HepG2 (cell line): Measurements from ENCODE around the gene ZNF385B. TPM values are rescaled to one million over a fixed set of nuclear protein-coding genes. Genes with fewer than 3 reads are reported as not detected.

Experiments used
- ATAC-seq: fragments of 200-7000 bp; cut with Tn5 transposase; 3 replicates; pipeline ENCODE4 v1.9.1; 2020; ENCODE audit warnings: mild to moderate bottlenecking, moderate library complexity
- BruUV-seq: library from RNA; stranded (reverse); fragments of 400-500 nt; replicated peaks from 2 replicates; lab custom pipeline; 2021; lab: Mats Ljungman, UMichigan
- CTCF ChIA-PET: fragments of 300-600 bp; formaldehyde crosslinking; extraction: SDS; loops from one replicate; lab custom pipeline; 2021; ENCODE audit warnings: low total read pairs, inconsistent platforms, low intra/inter-chr PET ratio; lab: Yijun Ruan, JAX
- POLR2A ChIA-PET: fragments of 350-600 bp; sonication (Branson Sonifier 250); formaldehyde crosslinking; loops from one replicate; lab custom pipeline; 2020; ENCODE audit warnings: antibody characterized with exemption, inconsistent platforms; lab: Yijun Ruan, JAX
- DNase-seq: peaks from one replicate; pipeline ENCODE4 v3.0.0-alpha.2; 2015; ENCODE audit warnings: low spot score
- FAIRE-seq: peaks from 3 replicates; lab custom pipeline; 2011; peaks lifted over from hg19 to GRCh38; lab: Jason Lieb, UNC
- H2AFZ ChIP-seq: one replicate; pipeline ENCODE4 v1.6.1; 2011; ENCODE audit warnings: low read length, inconsistent platforms
- H3K27ac ChIP-seq: fragments of 300-600 bp; 3 replicates; pipeline ENCODE4 v1.8.0; 2011; ENCODE audit warnings: mixed run types, mild to moderate bottlenecking, mixed read lengths, low read length, inconsistent platforms; ENCODE audit not compliant: insufficient read depth; ENCODE audit errors: extremely low read length
- H3K27me3 ChIP-seq, 2 experiments: fragments of 200-600 bp in 1 of 2; 2 replicates in 1 of 2; 3 replicates in 1 of 2; pipeline versions ENCODE4 v1.6.0 to v1.8.0; 2011; ENCODE audit warnings: low read length in 2 of 2, mild to moderate bottlenecking in 2 of 2, moderate library complexity in 2 of 2, inconsistent platforms in 1 of 2; ENCODE audit not compliant: insufficient read depth in 2 of 2, control insufficient read depth in 1 of 2
- H3K36me3 ChIP-seq, 2 experiments: fragments of 200-600 bp in 1 of 2; replicated peaks in 1 of 2; 2 replicates in 1 of 2; 3 replicates in 1 of 2; pipeline versions ENCODE4 v1.5.1 to v1.8.0; 2011; ENCODE audit warnings: low read length in 2 of 2, inconsistent platforms in 1 of 2; ENCODE audit not compliant: insufficient read depth in 2 of 2, control insufficient read depth in 1 of 2
- H3K4me1 ChIP-seq: 2 replicates; pipeline ENCODE4 v1.5.1; 2012; ENCODE audit warnings: low read length, inconsistent platforms; ENCODE audit not compliant: insufficient read depth
- H3K4me2 ChIP-seq: 2 replicates; pipeline ENCODE4 v1.6.0; 2011; ENCODE audit warnings: low read depth, low read length, inconsistent platforms
- H3K4me3 ChIP-seq, 3 experiments: fragments of 200-600 bp in 1 of 3; sonication (generic), shearing (Covaris generic) in 1 of 3; replicated peaks in 1 of 3; 2 replicates each; pipeline ENCODE4 v1.5.1; 2011 to 2016; ENCODE audit warnings: low read length in 3 of 3, inconsistent platforms in 2 of 3, low read depth in 2 of 3, mild to moderate bottlenecking in 2 of 3, control low read depth in 1 of 3, mixed read lengths in 1 of 3; ENCODE audit not compliant: insufficient read depth in 1 of 3
- H3K79me2 ChIP-seq: one replicate; pipeline ENCODE4 v1.6.1; 2011; ENCODE audit warnings: low read length, inconsistent platforms; ENCODE audit not compliant: insufficient read depth
- H3K9ac ChIP-seq: 2 replicates; pipeline ENCODE4 v1.6.0; 2011; ENCODE audit warnings: mild to moderate bottlenecking, low read depth, low read length, inconsistent platforms; ENCODE audit not compliant: insufficient read depth
- H3K9me3 ChIP-seq: 2 replicates; pipeline ENCODE4 v1.5.1; 2012; ENCODE audit warnings: mild to moderate bottlenecking, low read length
- H4K20me1 ChIP-seq: 2 replicates; pipeline ENCODE4 v1.6.0; 2011; ENCODE audit warnings: inconsistent platforms, mild to moderate bottlenecking, low read length, moderate library complexity; ENCODE audit not compliant: insufficient read depth
- CAMTA2 ChIP-seq: sonication (generic); formaldehyde crosslinking; IDR thresholded peaks from 2 replicates; pipeline ENCODE4 v1.4.0; 2020; ENCODE audit warnings: mild to moderate bottlenecking, missing genetic modification reagents, borderline replicate concordance
- ESRRA ChIP-seq: sonication (generic); formaldehyde crosslinking; IDR thresholded peaks from 2 replicates; pipeline ENCODE4 v1.5.1; 2020; ENCODE audit warnings: mild to moderate bottlenecking, low read depth, missing genetic modification reagents
- KLF6 ChIP-seq: IDR thresholded peaks from 2 replicates; pipeline ENCODE4 v1.8.0; 2016; ENCODE audit warnings: missing biosample characterization, missing genetic modification reagents
- MEF2D ChIP-seq: sonication (generic); formaldehyde crosslinking; IDR thresholded peaks from 2 replicates; pipeline ENCODE4 v1.5.1; 2020; ENCODE audit warnings: mild to moderate bottlenecking, missing genetic modification reagents
- MTF1 ChIP-seq: sonication (generic); formaldehyde crosslinking; IDR thresholded peaks from 2 replicates; pipeline ENCODE4 v1.5.0; 2020; ENCODE audit warnings: missing genetic modification reagents
- NAIF1 ChIP-seq: sonication (generic); formaldehyde crosslinking; IDR thresholded peaks from 2 replicates; pipeline ENCODE4 v1.5.0; 2020; ENCODE audit warnings: mild to moderate bottlenecking, missing genetic modification reagents, borderline replicate concordance
- PBX2 ChIP-seq: IDR thresholded peaks from 2 replicates; pipeline ENCODE4 v1.6.1; 2016; ENCODE audit warnings: control low read depth
- PITX1 ChIP-seq: sonication (generic); formaldehyde crosslinking; IDR thresholded peaks from 2 replicates; pipeline ENCODE4 v1.5.1; 2020; ENCODE audit warnings: mild to moderate bottlenecking, missing genetic modification reagents
- POLR2A ChIP-seq, 2 experiments: IDR thresholded peaks; 2 replicates each; pipeline ENCODE4 v1.6.1; 2011; ENCODE audit warnings: low read depth in 2 of 2, low read length in 2 of 2, mild to moderate bottlenecking in 1 of 2, moderate library complexity in 1 of 2; ENCODE audit not compliant: insufficient read depth in 1 of 2
- SSRP1 ChIP-seq: IDR thresholded peaks from 2 replicates; pipeline ENCODE4 v1.6.1; 2016; ENCODE audit warnings: control low read depth
- STAT5B ChIP-seq: sonication (generic); formaldehyde crosslinking; IDR thresholded peaks from 2 replicates; pipeline ENCODE4 v1.4.0; 2020; ENCODE audit warnings: missing genetic modification reagents
- ZBTB33 ChIP-seq: sonication (generic); formaldehyde crosslinking; IDR thresholded peaks from 2 replicates; pipeline ENCODE4 v1.4.0; 2020; ENCODE audit warnings: missing genetic modification reagents
- ZBTB38 ChIP-seq: sonication (generic); formaldehyde crosslinking; IDR thresholded peaks from 2 replicates; pipeline ENCODE4 v1.5.1; 2020; ENCODE audit warnings: mild to moderate bottlenecking, missing genetic modification reagents
- ZNF253 ChIP-seq: sonication (generic); formaldehyde crosslinking; IDR thresholded peaks from 2 replicates; pipeline ENCODE4 v1.8.0; 2022; ENCODE audit warnings: mild to moderate bottlenecking, missing genetic modification reagents, borderline replicate concordance
- ZNF343 ChIP-seq: sonication (generic); formaldehyde crosslinking; IDR thresholded peaks from 2 replicates; pipeline ENCODE4 v1.4.0; 2020; ENCODE audit warnings: mild to moderate bottlenecking, missing genetic modification reagents
- ZNF580 ChIP-seq: IDR thresholded peaks from 2 replicates; pipeline ENCODE4 v1.6.1; 2016; ENCODE audit warnings: low read depth, borderline replicate concordance
- ZSCAN12 ChIP-seq: sonication (generic); formaldehyde crosslinking; IDR thresholded peaks from 2 replicates; pipeline ENCODE4 v1.9.0; 2021; ENCODE audit warnings: mild to moderate bottlenecking, missing genetic modification reagents
- WGBS: methylation state at CpG from one replicate; pipeline ENCODE4 v1.1.6; 2017; ENCODE audit warnings: low lambda C conversion rate; 5-methylcytosine and 5-hydroxymethylcytosine counted together
- in situ Hi-C: cut with HindIII; loops from 2 replicates; pipeline ENCODE4 v1.10.0; 2017; ENCODE audit warnings: low pct_unique_long_range_greater_than_20kb; ENCODE audit not compliant: extremely low pct_ligation_motif_present
- intact Hi-C: fragments of 100-400 bp; cut with micrococcal nuclease; formaldehyde crosslinking; loops from one replicate; pipeline ENCODE4 v1.10.0; 2022; ENCODE audit not compliant: unreplicated experiment
- polyA plus RNA-seq, 8 experiments: library from polyadenylated mRNA; depleted of rRNA in 3 of 8; stranded (reverse) in 7 of 8; unstranded in 1 of 8; fragments of >200 nt; fragmentation: Illumina TruSeq in 4 of 8; extraction: Trizol in 4 of 8; gene quantifications; 2 replicates each; pipeline versions ENCODE4 v1.2.1 to v1.2.3, GENCODE V29; 2011 to 2016; ENCODE audit warnings: low read depth in 4 of 8, missing spikeins in 1 of 8, mixed read lengths in 1 of 8; ENCODE audit not compliant: insufficient read depth in 1 of 8
- total RNA-seq, 5 experiments: library from RNA; depleted of rRNA; stranded (reverse); fragments of >200 nt; fragmentation: Illumina TruSeq; extraction: Trizol; gene quantifications; 2 replicates each; pipeline ENCODE4 v1.2.3, GENCODE V29; 2016; ENCODE audit warnings: low read depth in 1 of 5

Gene ZNF385B
- total and polyA plus RNA-seq, 2 of the 13 experiments (the other 11 are each of a cell fraction or from before 2014, with no cell fraction given), result 3.3 to 6.7 TPM

- H3K9me3 ChIP-seq, result 0 out of 2 replicates have a peak, but pooled peaks cover 5% of the 10 kb centered on the region
- in situ Hi-C loops (no loop called here), intact Hi-C loops (no loop called here)
- no peak overlapping the region for H2AFZ ChIP-seq
- no peaks in the 10 kb centered on the region for H3K36me3 ChIP-seq
- H3K4me1 ChIP-seq, result no peaks in the 10 kb centered on the region
- H3K4me3 ChIP-seq, result no peak overlapping the region
- no peak overlapping the region for H3K4me2 ChIP-seq
- no peak for DNase-seq
- no TSS peak for BruUV-seq
- 0% methylated on average over 2 of the region's 2 CpGs for WGBS
- ChIA-PET POLR2A (no interaction called here), CTCF (no interaction called here)
- H3K27me3 ChIP-seq, result no peaks in the 10 kb centered on the region; a peak in 2 of 5 replicates
- no peak for ATAC-seq
- H3K27ac ChIP-seq, result no peak overlapping the region
- no peak for FAIRE-seq
- no peak for TF ChIP-seq ZNF580
- no peaks in the 10 kb centered on the region for H3K79me2 ChIP-seq
- H3K9ac ChIP-seq, result no peak overlapping the region
- H4K20me1 ChIP-seq, result no peaks in the 10 kb centered on the region
Observed at GRCh38 chr2:179891237-179891636, 29.8 kb upstream of the ZNF385B start.

- CTCF ChIA-PET, result no interaction called here
- FAIRE-seq, result no peak
- in situ Hi-C loops, result no loop called here
Observed at GRCh38 chr2:179890666-179891065, 29.3 kb upstream of the ZNF385B start.

More at GRCh38 chr2:179890666-179891065, 29.3 kb upstream of the ZNF385B start:
- POLR2A ChIA-PET, result no interaction called here
- H3K4me2 ChIP-seq, result no peak overlapping the region
- H3K9ac ChIP-seq, result no peak overlapping the region
- no peak overlapping the region for H2AFZ ChIP-seq
- no TSS peak for BruUV-seq
- H3K4me3 ChIP-seq, result no peak overlapping the region
- no peaks in the 10 kb centered on the region for H3K79me2 ChIP-seq
- TF ChIP-seq STAT5B (CRISPR knock-in tag) (no peak), SSRP1 (CRISPR knock-in tag) (no peak), ZBTB33 (CRISPR knock-in tag) (no peak), MTF1 (CRISPR knock-in tag) (no peak), POLR2A (IDR thresholded peaks at IDR 0.05; ENCODE audit: insufficient read depth in 1 of 2, low read depth in 2 of 2, low read length in 2 of 2) (no peak), PITX1 (CRISPR knock-in tag) (no peak), PBX2 (CRISPR knock-in tag) (no peak), ZNF253 (CRISPR knock-in tag) (no peak), CAMTA2 (CRISPR knock-in tag) (no peak), NAIF1 (CRISPR knock-in tag) (no peak), ZNF343 (no peak), KLF6 (no peak), MEF2D (CRISPR knock-in tag) (no peak), ZBTB38 (CRISPR knock-in tag) (no peak), ZSCAN12 (CRISPR knock-in tag) (no peak), ESRRA (CRISPR knock-in tag) (no peak)
- no peaks in the 10 kb centered on the region for H3K4me1 ChIP-seq
- no peaks in the 10 kb centered on the region for H4K20me1 ChIP-seq
- no peak for DNase-seq
- ATAC-seq, result no peak
- H3K27ac ChIP-seq, result no peak overlapping the region
- 0 out of 2 replicates have a peak, but pooled peaks cover 5% of the 10 kb centered on the region for H3K9me3 ChIP-seq
- no peaks in the 10 kb centered on the region for H3K36me3 ChIP-seq
- H3K27me3 ChIP-seq, result no peaks in the 10 kb centered on the region; a peak in 2 of 5 replicates
- intact Hi-C loops, result no loop called here
